Retinal pigment epithelial cell (primary cell): ENCODE results near the gene HDAC6.

Experiments used
- DNase-seq: peaks from one replicate; pipeline ENCODE4 v3.0.0-alpha.2; 2010; ENCODE audit warnings: low read depth
- H3K4me3 ChIP-seq: 2 replicates; pipeline ENCODE4 v1.5.1; 2011; ENCODE audit warnings: mild to moderate bottlenecking, low read length, control low read depth, moderate library complexity
- CTCF ChIP-seq: conservative IDR thresholded peaks from 2 replicates; pipeline ENCODE4 v1.5.1; 2011; ENCODE audit warnings: low read depth, low read length, control low read depth, inconsistent platforms

The HDAC6 gene

DNA sequence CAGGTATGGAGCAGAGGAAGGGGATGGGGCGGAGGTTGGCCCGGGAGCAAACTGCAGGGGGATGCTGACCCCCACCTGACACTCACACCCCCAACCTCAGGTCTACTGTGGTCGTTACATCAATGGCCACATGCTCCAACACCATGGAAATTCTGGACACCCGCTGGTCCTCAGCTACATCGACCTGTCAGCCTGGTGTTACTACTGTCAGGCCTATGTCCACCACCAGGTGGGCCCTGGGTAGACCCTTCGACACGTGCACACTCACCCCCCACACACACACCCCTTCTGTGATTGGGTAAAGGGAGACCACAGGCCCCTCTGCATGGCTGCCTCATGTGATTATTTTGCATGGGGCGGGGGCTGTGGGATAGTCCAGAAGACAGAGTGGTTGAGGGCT is 22.2 kb downstream of the HDAC6 start:
- no peak for DNase-seq
- TF ChIP-seq CTCF, result no peak
- H3K4me3 ChIP-seq, result no peak overlapping the region

GRCh38 chrX:48826135-48826875 is 24.4 kb downstream of the HDAC6 start, which contains the start of gene ERAS:
Gene ERAS, plus strand, starts transcription at chrX:48826513. Its CDS starts 2,611 bp downstream, at chrX:48829124.
- no peak for DNase-seq
- no peak within 1 kb of the TSS for H3K4me3 ChIP-seq

DNA sequence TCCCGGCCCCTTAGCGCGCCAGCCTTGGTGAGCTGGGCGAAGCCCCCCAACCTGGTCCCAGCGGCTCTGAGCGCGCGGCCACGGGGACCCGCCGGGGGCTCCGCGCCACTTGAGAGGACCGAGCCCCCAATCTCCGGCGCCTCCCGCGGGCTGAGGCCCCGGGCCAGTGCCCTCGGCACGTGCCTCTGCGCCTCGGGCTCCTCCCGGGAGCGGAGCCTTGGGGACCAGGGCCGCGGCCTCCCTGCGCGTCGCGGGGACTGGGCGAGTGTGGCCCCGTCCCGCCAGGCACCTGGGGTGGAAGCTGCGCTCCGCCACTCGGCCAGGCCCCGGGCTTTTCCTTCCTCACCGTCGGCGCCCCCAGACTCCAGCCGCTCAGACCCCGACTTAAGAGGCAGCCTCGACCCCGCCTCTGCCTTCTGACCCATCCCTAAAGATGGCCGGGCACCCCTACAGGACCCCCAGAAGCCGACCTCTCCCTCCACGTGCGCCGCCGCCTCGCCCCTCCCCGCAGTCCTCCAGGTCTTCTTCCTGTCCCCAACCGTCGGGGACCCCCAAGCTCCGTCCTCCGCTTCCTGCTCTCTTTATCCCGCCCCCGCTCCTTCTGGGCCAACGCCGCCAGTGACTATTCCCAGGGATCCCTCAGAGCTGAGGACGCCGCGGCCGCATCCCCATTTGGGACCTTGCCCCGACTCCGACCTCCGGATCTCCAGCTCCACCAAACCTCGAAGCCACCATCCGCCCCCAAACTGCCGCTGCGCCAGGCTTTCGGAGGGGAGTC is 25.2 kb downstream of the HDAC6 start:
- no peak for DNase-seq
- TF ChIP-seq CTCF, result no peak
- no peak overlapping the region for H3K4me3 ChIP-seq

More at GRCh38 chrX:48826135-48826875, 24.4 kb downstream of the HDAC6 start, which contains the start of gene ERAS:
- TF ChIP-seq CTCF, result no peak

DNA sequence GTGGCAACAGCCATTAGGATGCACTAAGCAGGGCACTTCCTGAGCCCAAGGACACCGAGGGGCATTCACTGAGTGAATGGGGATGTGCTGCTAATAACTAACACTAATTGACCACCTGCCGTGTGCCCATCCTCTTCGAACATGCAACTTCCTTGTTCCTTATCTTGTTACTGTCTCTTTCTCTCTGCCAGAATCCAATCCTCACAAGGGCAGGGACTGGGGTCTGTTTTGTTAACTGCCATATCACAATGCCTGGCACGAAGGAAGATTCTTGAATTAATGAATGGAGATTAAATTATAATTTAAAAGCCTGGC is 25.7 kb downstream of the HDAC6 start:
- no peak for TF ChIP-seq CTCF
- DNase-seq, result no peak
- H3K4me3 ChIP-seq, result no peak overlapping the region

DNA sequence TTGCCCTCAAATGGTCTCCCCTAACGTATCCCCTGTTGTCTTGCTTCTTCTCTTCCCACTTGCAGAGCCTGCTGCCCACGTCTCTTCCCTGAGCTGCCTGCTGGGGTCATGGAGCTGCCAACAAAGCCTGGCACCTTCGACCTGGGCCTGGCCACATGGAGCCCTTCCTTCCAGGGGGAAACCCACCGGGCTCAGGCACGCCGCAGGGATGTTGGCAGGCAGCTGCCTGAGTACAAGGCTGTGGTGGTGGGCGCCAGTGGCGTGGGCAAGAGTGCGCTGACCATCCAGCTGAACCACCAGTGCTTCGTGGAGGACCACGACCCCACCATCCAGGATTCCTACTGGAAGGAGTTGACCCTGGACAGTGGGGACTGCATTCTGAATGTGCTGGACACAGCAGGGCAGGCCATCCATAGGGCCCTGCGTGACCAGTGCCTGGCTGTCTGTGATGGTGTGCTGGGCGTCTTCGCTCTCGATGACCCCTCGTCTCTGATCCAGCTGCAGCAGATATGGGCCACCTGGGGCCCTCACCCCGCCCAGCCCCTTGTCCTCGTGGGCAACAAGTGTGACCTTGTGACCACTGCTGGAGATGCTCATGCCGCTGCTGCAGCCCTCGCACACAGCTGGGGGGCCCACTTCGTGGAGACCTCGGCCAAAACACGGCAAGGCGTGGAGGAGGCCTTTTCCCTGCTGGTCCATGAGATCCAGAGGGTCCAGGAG is 27.3 kb downstream of the HDAC6 start:
- TF ChIP-seq CTCF, result no peak
- H3K4me3 ChIP-seq, result no peak overlapping the region
- DNase-seq, result no peak

GRCh38 chrX:48831136-48831908 is 29.5 kb downstream of the HDAC6 start:
- TF ChIP-seq CTCF, result no peak
- DNase-seq, result no peak
- no peak overlapping the region for H3K4me3 ChIP-seq
